HEK293T (cell line): ENCODE data around the gene PPP1R37.

Experiments
- ARNT ChIP-seq: fragments of 450-650 bp; IDR thresholded peaks from 2 replicates; pipeline ENCODE4 v1.6.1; 2017; ENCODE audit warnings: mild to moderate bottlenecking
- BHLHE40 ChIP-seq: fragments of 450-650 bp; IDR thresholded peaks from 2 replicates; pipeline ENCODE4 v1.6.1; 2016; ENCODE audit warnings: mild to moderate bottlenecking, moderate library complexity, borderline replicate concordance
- ELF4 ChIP-seq: fragments of 450-650 bp; IDR thresholded peaks from 2 replicates; pipeline ENCODE4 v1.6.1; 2017; ENCODE audit warnings: antibody characterized with exemption
- FOXK2 ChIP-seq: fragments of 450-650 bp; IDR thresholded peaks from 2 replicates; pipeline ENCODE4 v1.6.1; 2016; ENCODE audit warnings: mild to moderate bottlenecking
- FOXM1 ChIP-seq: fragments of 450-650 bp; IDR thresholded peaks from 2 replicates; pipeline ENCODE4 v1.6.1; 2017; ENCODE audit warnings: mild to moderate bottlenecking, borderline replicate concordance
- HDGF ChIP-seq: fragments of 450-650 bp; IDR thresholded peaks from 2 replicates; pipeline ENCODE4 v1.6.1; 2017; ENCODE audit warnings: antibody characterized with exemption, borderline replicate concordance
- PKNOX1 ChIP-seq: fragments of 450-650 bp; IDR thresholded peaks from 2 replicates; pipeline ENCODE4 v1.6.1; 2016
- SP1 ChIP-seq: fragments of 450-650 bp; IDR thresholded peaks from 2 replicates; pipeline ENCODE4 v1.6.1; 2017
- SUZ12 ChIP-seq: fragments of 450-650 bp; IDR thresholded peaks from 2 replicates; pipeline ENCODE4 v1.6.1; 2016; ENCODE audit warnings: mild to moderate bottlenecking
- TARDBP ChIP-seq: fragments of 450-650 bp; IDR thresholded peaks from 2 replicates; pipeline ENCODE4 v1.6.1; 2016
- ZNF384 ChIP-seq: fragments of 450-650 bp; IDR thresholded peaks from 2 replicates; pipeline ENCODE4 v1.6.1; 2016

GRCh38 chr19:45071969-45072790, 20.8 kb upstream of the PPP1R37 start:
- TF ChIP-seq SUZ12, result no peak
- TF ChIP-seq TARDBP, result no peak
- TF ChIP-seq ELF4, result no peak
- no peak for TF ChIP-seq BHLHE40
- no peak for TF ChIP-seq SP1
- no peak for TF ChIP-seq ARNT
- no peak for TF ChIP-seq FOXK2
- no peak for TF ChIP-seq ZNF384
- no peak for TF ChIP-seq PKNOX1
- no peak for TF ChIP-seq FOXM1
- TF ChIP-seq HDGF, result no peak
